SU-DHL-6 (cell line): Measurements from ENCODE around the gene VWA2.

Source experiments
- H2AFZ ChIP-seq: fragments of 200-600 bp; sonication (generic); 2 replicates; pipeline ENCODE4 v1.6.1; 2014; ENCODE audit warnings: low read depth, mild to moderate bottlenecking, moderate library complexity, mixed read lengths, antibody characterized with exemption, low read length; ENCODE audit not compliant: severe bottlenecking
- H3F3A ChIP-seq: fragments of 200-600 bp; shearing (Covaris generic); 2 replicates; pipeline ENCODE4 v1.6.0; 2016; ENCODE audit warnings: antibody characterized with exemption, mild to moderate bottlenecking; ENCODE audit not compliant: insufficient read depth
- H3K27ac ChIP-seq: fragments of 200-600 bp; sonication (generic); 2 replicates; pipeline ENCODE4 v1.5.1; 2016; ENCODE audit warnings: low read depth, mild to moderate bottlenecking, low read length, moderate library complexity, mixed read lengths
- H3K27me3 ChIP-seq: fragments of 200-600 bp; sonication (generic), shearing (Covaris generic); 2 replicates; pipeline ENCODE4 v1.6.0; 2014; ENCODE audit warnings: mild to moderate bottlenecking, low read length
- H3K36me3 ChIP-seq: fragments of 200-600 bp; sonication (generic); 2 replicates; pipeline ENCODE4 v1.6.1; 2014; ENCODE audit warnings: mild to moderate bottlenecking, low read length, mixed read lengths
- H3K4me2 ChIP-seq: fragments of 300-600, 200-600 bp; shearing (Covaris generic), sonication (generic); 2 replicates; pipeline ENCODE4 v1.6.0; 2014; ENCODE audit warnings: low read length, low read depth, mild to moderate bottlenecking; ENCODE audit not compliant: poor library complexity, severe bottlenecking
- H3K4me3 ChIP-seq: fragments of 200-600 bp; sonication (generic); 2 replicates; pipeline ENCODE4 v1.5.1; 2014; ENCODE audit warnings: antibody characterized with exemption, low read length, mild to moderate bottlenecking, mixed read lengths; ENCODE audit not compliant: insufficient read depth, poor library complexity, severe bottlenecking
- H3K79me2 ChIP-seq: fragments of 200-600 bp; sonication (generic); 2 replicates; pipeline ENCODE4 v1.6.1; 2014; ENCODE audit warnings: mild to moderate bottlenecking, low read length, moderate library complexity; ENCODE audit not compliant: insufficient read depth
- H3K9ac ChIP-seq: fragments of 200-600 bp; sonication (generic); 2 replicates; pipeline ENCODE4 v1.7.0; 2014; ENCODE audit warnings: mild to moderate bottlenecking, low read length
- H3K9me2 ChIP-seq: fragments of 200-600 bp; sonication (generic); replicated peaks from 2 replicates; pipeline ENCODE4 v1.6.1; 2014; ENCODE audit warnings: low read length; ENCODE audit not compliant: insufficient read depth
- H3K9me3 ChIP-seq: fragments of 200-600 bp; sonication (generic); 2 replicates; pipeline ENCODE4 v1.6.1; 2014; ENCODE audit warnings: low read length, mixed read lengths; ENCODE audit not compliant: insufficient read depth
- H4K20me1 ChIP-seq: fragments of 200-600 bp; sonication (generic); 2 replicates; pipeline ENCODE4 v1.6.1; 2014; ENCODE audit warnings: low read depth, mild to moderate bottlenecking, antibody characterized with exemption, low read length, moderate library complexity, mixed read lengths
- EZH2phosphoT487 ChIP-seq: fragments of 200-600 bp; sonication (generic), shearing (Covaris generic); conservative IDR thresholded peaks from 2 replicates; pipeline ENCODE4 v1.6.1; 2018; ENCODE audit warnings: mild to moderate bottlenecking, antibody characterized with exemption, low read length, moderate library complexity, mixed read lengths
- TF ChIP-seq, protein P1 (sequence below): fragments of 200-600 bp; sonication (generic); IDR thresholded peaks from one replicate; pipeline ENCODE4 v1.5.1; 2017; ENCODE audit warnings: antibody characterized with exemption, mild to moderate bottlenecking, low read length, moderate library complexity; ENCODE audit not compliant: insufficient read depth, poor library complexity, severe bottlenecking

The VWA2 gene

DNA sequence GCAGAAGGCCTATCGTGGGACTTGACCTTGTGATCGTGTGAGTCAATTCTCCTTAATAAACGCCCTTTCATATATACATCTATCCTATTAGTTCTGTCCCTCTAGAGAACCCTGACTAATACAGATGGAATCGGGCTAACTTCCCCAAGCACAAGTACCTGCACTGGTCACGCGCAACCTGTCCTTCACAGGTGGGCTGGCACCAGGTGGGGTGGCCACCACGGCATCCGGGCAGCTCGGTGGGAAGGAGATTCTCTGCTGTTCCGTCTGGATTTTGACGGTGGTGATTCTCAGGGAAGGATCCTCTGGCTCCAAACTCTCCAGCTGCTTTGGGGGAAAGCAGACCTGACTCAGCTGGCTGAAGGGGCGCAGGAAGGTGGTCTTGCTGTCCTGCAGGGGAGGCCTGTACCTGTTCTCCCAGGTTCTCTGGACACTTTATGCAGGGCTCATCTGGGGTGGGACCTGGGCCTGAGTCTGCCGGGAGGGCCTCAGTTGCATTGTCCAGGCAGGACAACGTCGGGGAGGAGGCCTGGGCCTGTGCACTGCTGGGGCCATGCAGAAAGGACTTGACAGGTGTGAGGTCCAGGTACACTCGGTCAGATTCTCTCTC is 61.1 kb downstream of the VWA2 start:
- Histone ChIP-seq H3F3A (no peaks in the 10 kb centered on the region), H3K9me3 (peaks cover 9% of the 10 kb centered on the region), H3K4me2 (no peak overlapping the region), H3K27me3 (no peaks in the 10 kb centered on the region), H3K9ac (no peak overlapping the region), H4K20me1 (no peaks in the 10 kb centered on the region), H3K36me3 (peaks cover 3% of the 10 kb centered on the region; the same call in 1 of the 2 replicates), H3K27ac (no peak overlapping the region), H3K79me2 (no peaks in the 10 kb centered on the region), H3K4me3 (no peak overlapping the region), H3K9me2 (no peaks in the 10 kb centered on the region), H2AFZ (no peak overlapping the region)
- no peak for TF ChIP-seq EZH2phosphoT487
- TF ChIP-seq, protein P1, sequence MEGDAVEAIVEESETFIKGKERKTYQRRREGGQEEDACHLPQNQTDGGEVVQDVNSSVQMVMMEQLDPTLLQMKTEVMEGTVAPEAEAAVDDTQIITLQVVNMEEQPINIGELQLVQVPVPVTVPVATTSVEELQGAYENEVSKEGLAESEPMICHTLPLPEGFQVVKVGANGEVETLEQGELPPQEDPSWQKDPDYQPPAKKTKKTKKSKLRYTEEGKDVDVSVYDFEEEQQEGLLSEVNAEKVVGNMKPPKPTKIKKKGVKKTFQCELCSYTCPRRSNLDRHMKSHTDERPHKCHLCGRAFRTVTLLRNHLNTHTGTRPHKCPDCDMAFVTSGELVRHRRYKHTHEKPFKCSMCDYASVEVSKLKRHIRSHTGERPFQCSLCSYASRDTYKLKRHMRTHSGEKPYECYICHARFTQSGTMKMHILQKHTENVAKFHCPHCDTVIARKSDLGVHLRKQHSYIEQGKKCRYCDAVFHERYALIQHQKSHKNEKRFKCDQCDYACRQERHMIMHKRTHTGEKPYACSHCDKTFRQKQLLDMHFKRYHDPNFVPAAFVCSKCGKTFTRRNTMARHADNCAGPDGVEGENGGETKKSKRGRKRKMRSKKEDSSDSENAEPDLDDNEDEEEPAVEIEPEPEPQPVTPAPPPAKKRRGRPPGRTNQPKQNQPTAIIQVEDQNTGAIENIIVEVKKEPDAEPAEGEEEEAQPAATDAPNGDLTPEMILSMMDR: no peak

DNA sequence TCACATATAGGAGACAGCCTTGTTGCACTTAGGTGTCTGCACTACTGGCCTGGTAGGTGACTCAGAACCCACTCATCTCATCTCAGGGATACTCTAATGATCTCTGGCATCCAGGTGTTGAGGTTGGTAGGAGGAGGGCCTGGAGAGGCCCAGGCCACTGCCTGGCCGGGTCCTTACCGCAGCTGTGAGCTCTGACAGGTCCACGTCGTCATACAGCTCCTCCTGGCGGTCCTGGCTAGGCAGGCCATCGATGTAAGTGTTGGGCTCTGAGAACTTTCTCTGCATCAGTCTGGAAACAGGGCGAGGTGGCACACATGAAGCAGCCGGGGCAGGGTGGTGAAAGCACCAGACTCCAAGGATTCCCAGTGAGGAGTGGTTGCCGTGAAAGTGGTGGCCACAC is 62.1 kb downstream of the VWA2 start:
- Histone ChIP-seq H3F3A (no peaks in the 10 kb centered on the region), H3K9me3 (no peaks in the 10 kb centered on the region), H3K79me2 (no peaks in the 10 kb centered on the region), H3K9me2 (no peaks in the 10 kb centered on the region), H2AFZ (no peak overlapping the region), H3K4me3 (no peak overlapping the region), H3K36me3 (no peaks in the 10 kb centered on the region), H4K20me1 (no peaks in the 10 kb centered on the region), H3K27ac (no peak overlapping the region), H3K9ac (no peak overlapping the region), H3K4me2 (no peak overlapping the region), H3K27me3 (no peaks in the 10 kb centered on the region)
- TF ChIP-seq, protein P1: no peak
- no peak for TF ChIP-seq EZH2phosphoT487

DNA sequence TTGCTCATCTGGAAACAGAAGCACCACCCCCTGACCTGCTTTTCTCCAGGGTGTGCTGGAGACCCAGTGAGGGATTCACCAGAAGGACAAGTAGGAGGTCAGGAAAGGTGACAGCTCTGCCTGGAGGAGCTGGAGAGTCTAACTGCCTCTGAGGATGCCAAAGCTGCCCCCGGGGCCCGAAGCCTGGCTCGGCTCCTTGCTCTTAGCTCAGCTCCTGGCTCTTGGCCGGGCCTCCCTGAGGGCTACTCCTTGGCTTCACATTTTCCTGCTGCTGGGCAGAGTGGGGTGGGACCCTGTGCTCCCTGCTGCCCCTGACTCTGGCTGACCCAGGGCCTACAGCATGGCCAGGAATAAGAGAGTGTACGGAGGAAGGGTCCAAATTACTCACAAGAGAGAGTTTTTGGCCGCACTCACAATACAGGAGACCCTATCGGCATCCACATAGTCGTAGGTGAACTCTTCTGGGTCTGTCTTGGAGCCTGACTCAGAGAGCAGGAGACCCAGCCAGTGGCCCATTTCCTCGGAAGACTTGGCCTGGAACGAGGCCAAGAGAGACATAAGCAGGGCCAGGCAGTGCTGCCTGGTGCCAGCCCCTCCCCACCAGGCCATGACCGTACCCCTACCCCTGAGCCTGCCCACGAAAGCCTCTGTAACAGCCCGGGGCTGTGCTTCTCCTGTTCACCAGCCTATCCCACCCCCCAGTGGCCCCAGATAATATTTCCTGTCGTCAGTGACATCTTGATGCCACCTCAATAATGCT is 63.1 kb downstream of the VWA2 start:
- no peaks in the 10 kb centered on the region for H3K27me3 ChIP-seq
- H3K9me3 ChIP-seq: no peaks in the 10 kb centered on the region
- no peaks in the 10 kb centered on the region for H3K79me2 ChIP-seq
- no peaks in the 10 kb centered on the region for H3F3A ChIP-seq
- no peak overlapping the region for H3K9ac ChIP-seq
- no peak overlapping the region for H3K4me2 ChIP-seq
- no peak overlapping the region for H3K27ac ChIP-seq
- H2AFZ ChIP-seq: no peak overlapping the region
- H3K36me3 ChIP-seq: no peaks in the 10 kb centered on the region
- no peak overlapping the region for H3K4me3 ChIP-seq
- H3K9me2 ChIP-seq: no peaks in the 10 kb centered on the region
- no peaks in the 10 kb centered on the region for H4K20me1 ChIP-seq
- no peak for TF ChIP-seq EZH2phosphoT487
- TF ChIP-seq, protein P1: no peak
